GM10847 (cell line): Measurements from ENCODE around the gene GRAMD2A.

Experiments
- POLR2A ChIP-seq: IDR thresholded peaks from 2 replicates; pipeline ENCODE4 v1.6.1; 2011; ENCODE audit not compliant: insufficient read length; ENCODE audit errors: extremely low read depth

GRAMD2A gene

GRCh38 chr15:72116731-72117485 is 80.7 kb downstream of the GRAMD2A start:
- no peak for TF ChIP-seq POLR2A

- no peak for TF ChIP-seq POLR2A
These were observed 84.1 kb downstream of the GRAMD2A start for GRCh38 chr15:72113347-72114031.

GRCh38 chr15:72112805-72113204 is 84.8 kb downstream of the GRAMD2A start:
- no peak for TF ChIP-seq POLR2A

GRCh38 chr15:72112116-72112515 is 85.5 kb downstream of the GRAMD2A start:
- TF ChIP-seq POLR2A: no peak

GRCh38 chr15:72110355-72110754 is 87.2 kb downstream of the GRAMD2A start:
- TF ChIP-seq POLR2A: no peak
